HG02763 (cell line): ENCODE measurements around the gene LRRC3C.
"Not testable (repeated sequence)": the region's sequence is repeated elsewhere in the genome, so short reads cannot be mapped to it uniquely, and the experiment has no call there.

Experiments used
- ATAC-seq: cut with Tn5 transposase; IDR thresholded peaks from one replicate; pipeline ENCODE4 v1.9.1; 2021; ENCODE audit warnings: mild to moderate bottlenecking, moderate library complexity; ENCODE audit not compliant: unreplicated experiment

Gene LRRC3C

GRCh38 chr17:39946551-39947330 lies 19.2 kb downstream of the LRRC3C start:
- ATAC-seq: no peak

- not testable (repeated sequence) for ATAC-seq
These were observed 20.9 kb downstream of the LRRC3C start for GRCh38 chr17:39948489-39948828.

- no peak for ATAC-seq
These were observed 21.5 kb downstream of the LRRC3C start for GRCh38 chr17:39949028-39949427.

DNA sequence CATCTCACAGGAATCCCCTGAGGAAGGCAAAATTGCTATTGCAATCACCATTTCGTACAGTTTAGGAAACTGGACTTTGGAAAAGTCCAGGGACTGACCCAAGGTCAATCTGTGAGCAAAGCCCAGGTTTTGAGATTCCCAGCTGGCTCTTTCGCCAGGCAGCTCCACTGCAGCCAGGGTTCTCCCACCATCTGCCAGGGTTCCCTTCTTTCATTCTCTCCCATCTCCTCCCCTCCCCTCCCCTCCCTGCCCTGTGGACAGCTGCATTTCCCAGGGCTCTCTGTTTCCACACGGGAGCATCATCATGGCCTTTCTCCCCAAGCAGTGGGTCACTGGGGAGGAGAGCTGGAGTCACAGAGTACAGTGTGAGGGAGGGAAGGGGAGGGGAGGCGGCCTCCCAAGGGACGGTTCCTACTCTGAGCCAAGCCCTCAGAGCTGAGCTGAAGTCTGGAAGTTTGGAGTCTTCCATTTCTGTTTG lies 23.4 kb downstream of the LRRC3C start:
- ATAC-seq: no peak

- no peak for ATAC-seq
These were observed 24.6 kb downstream of the LRRC3C start for GRCh38 chr17:39951924-39952679.

- ATAC-seq: peak; percentile 69
These were observed 25.3 kb downstream of the LRRC3C start for GRCh38 chr17:39952680-39953470.

- no peak for ATAC-seq
These were observed 25.9 kb downstream of the LRRC3C start for GRCh38 chr17:39953471-39953888.

GRCh38 chr17:39954876-39955275 lies 27.3 kb downstream of the LRRC3C start:
- ATAC-seq: no peak

DNA sequence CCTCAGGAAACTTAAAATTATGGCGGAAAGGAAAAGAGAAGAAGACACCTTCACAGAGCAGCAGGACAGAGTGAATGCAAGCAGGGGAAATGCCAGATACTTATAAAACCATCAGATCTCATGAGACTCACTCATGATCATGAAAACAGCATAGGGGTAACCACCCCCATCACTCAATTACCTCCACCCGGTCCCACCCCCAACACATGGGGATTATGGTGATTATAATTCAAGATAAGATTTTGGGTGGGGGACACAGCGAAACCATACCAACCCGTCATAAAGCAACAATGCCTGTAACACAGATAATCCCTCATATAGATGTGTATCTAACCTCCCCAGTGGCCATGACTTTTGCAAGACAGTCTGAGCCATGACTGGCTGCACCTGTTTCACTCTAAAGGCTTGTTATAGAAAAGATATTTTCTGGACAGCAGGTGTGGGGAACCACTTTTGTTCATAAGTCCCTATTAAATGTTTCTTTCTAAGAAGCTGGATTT lies 28.2 kb downstream of the LRRC3C start:
- no peak for ATAC-seq

DNA sequence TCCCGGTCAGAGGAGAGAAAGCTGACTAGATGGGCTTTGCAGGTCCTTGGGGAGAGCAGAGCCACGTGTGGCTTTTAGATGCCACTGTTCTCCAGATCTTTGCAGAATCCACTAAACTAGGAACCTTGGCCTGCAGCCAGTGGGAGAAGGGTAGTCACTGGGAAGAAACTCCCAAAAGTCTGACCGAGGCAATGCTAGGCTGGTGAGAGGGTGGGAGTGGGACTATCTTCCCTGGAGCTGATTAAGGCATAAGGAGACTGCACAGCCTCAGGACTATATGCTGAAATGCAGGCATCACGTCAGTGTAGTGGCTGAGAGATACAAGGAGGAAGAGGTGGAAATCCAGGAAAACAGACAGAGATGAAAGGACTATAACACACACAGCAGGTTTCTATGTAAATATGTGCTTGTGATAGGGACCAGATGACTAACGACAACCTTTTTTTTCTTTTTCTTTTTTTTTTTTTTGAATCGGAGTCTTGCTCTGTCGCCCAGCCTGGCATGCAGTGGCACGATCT lies 33.1 kb downstream of the LRRC3C start:
- no peak for ATAC-seq

- ATAC-seq: no peak
These were observed 35.2 kb downstream of the LRRC3C start, which contains the start of gene GSDMA for GRCh38 chr17:39962642-39963220. TSS of gene GSDMA (plus strand) at chr17:39963004. CDS start at chr17:39965688, 2,684 bp downstream.

GRCh38 chr17:39963829-39964228 lies 36.3 kb downstream of the LRRC3C start:
- no peak for ATAC-seq

DNA sequence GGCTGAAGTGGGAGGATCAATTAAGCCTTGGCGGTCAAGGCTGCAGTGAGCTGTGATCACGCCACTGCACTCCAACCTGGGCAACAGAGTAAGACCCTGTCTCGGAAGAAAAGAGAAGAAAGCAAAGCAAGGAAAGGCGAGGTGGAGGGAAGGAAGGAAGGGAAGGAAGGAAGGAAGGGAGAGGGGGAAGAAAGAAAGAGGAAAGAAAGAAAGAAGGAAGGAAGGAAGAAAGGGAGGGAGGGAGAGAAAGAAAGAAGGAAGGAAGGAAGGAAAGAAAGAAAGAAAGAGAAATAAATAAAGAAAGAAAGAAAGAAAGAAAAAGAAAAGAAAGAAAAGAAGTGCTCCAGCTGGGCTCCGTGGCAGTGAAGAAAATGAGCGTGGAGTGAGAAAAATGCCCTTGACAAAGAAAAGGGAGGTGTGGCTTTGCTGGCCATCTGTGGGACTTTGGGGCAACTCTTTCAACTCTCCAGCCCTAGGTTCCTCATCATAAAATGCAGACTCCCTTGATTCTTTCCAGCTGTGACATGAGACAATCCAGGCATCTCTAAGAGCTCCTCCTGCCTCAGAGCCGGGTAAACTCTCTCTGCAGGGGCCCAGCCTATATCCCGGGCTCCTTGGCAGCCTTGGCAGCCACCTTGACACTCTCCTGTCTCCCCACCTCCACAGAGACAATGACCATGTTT lies 37.6 kb downstream of the LRRC3C start:
- no peak for ATAC-seq

DNA sequence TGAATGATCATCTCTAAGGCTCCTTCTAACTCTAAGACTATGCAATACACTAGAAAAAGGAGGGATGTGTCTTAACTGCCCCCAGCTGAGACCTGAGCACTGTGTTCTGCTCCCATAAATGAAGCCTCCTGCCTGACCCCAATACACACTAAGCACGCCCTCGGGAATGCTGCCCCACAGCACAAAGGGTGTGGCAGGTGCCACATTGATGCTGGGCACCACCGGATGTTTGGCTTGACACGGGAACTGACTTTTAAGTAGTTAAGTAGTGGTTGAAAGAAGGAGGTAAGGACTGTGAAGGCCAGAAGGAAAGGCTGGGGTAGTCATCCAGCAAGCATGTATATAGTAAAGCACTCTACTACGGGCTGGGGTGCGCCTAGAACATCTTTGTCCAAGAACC lies 39.2 kb downstream of the LRRC3C start:
- ATAC-seq: no peak

GRCh38 chr17:39968761-39969160 lies 41.2 kb downstream of the LRRC3C start:
- no peak for ATAC-seq

DNA sequence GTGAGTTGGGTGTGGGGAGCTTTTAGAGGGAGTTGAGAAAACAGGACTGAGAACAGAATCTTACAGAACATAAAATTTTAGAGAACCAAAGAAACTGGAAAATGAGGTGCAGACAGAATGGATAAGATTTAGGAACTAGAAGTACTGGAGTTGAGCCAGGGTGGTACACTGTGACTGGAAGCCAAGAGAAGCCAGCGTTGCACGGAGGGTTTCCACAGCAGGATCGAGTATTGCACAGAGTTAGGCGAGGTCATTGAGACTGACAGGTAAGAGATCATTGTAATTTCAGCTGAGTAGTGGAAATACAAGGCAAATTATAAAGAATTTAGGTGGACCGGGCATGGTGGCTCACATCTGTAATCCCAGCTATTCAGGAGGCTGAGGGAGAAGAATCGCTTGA lies 41.8 kb downstream of the LRRC3C start:
- no peak for ATAC-seq

GRCh38 chr17:39970157-39970692 lies 42.7 kb downstream of the LRRC3C start:
- no peak for ATAC-seq

DNA sequence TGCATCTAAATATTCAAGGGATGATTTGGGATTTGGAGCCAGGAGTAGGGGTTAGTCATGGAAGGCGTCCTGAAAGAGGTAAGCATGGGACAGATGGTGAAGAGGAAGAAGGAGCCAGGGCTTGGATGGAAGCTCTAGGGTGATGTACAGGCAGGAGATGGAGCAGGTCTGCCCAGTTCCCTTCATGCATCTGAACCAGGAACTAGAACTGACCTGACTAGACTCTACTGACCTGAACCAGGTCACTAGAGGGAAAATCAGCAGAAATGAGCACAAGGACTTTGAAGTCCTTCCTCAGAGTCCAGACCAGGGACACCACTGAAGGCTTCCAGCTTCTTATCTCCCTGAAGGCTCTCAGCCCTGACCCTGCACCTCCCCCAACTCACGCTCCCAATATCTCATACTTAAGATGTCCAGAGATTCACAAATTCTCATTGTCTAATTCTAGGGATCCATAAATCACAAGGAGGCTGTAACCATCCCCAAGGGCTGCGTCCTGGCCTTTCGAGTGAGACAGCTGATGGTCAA lies 43.6 kb downstream of the LRRC3C start:
- ATAC-seq: no peak

DNA sequence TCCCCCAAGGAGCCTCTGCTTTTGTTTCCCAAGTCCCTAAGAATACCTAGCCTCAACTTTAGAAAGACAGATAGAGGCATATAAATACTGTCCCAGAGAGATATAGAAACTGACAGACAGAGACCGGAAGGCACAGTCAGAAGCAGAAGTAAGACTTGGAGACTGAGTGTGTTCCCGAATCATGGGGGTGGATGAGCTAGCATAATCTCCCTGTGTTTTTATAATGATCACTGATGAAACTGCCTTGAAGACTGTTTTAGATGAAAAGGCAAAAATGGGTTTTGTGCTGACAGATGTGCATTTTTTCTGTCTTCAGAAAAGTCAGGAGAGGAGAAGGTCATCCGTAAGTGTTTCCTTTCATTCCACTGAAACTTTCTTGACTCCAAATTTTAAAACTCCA lies 44.7 kb downstream of the LRRC3C start:
- no peak for ATAC-seq
